DND-41 (cell line): ENCODE data around the gene TRPV5.

ENCODE experiments used
- ATAC-seq: fragments of 200-7000 bp; cut with Tn5 transposase; 3 replicates; pipeline ENCODE4 v1.9.1; 2021; ENCODE audit warnings: low read depth; ENCODE audit not compliant: insufficient read depth
- DNase-seq: peaks from one replicate; pipeline ENCODE4 v3.0.0-alpha.2; 2020
- H2AFZ ChIP-seq: 2 replicates; pipeline ENCODE4 v1.6.0; 2012; ENCODE audit warnings: low read depth, low read length
- H3K27ac ChIP-seq: 2 replicates; pipeline ENCODE4 v1.5.1; 2012; ENCODE audit warnings: low read length, inconsistent platforms
- H3K27me3 ChIP-seq: fragments of 200-600 bp; sonication (generic); 2 replicates; pipeline ENCODE4 v1.6.0; 2012; ENCODE audit warnings: low read length, mild to moderate bottlenecking, inconsistent platforms; ENCODE audit not compliant: insufficient read depth, poor library complexity
- H3K36me3 ChIP-seq: 2 replicates; pipeline ENCODE4 v1.5.1; 2012; ENCODE audit warnings: low read length, inconsistent platforms; ENCODE audit not compliant: insufficient read depth
- H3K4me1 ChIP-seq: 2 replicates; pipeline ENCODE4 v1.5.1; 2012; ENCODE audit warnings: mild to moderate bottlenecking, low read length; ENCODE audit not compliant: insufficient read depth
- H3K4me2 ChIP-seq: 2 replicates; pipeline ENCODE4 v1.6.0; 2012; ENCODE audit warnings: mild to moderate bottlenecking, moderate library complexity, low read length, inconsistent platforms; ENCODE audit not compliant: insufficient read depth
- H3K4me3 ChIP-seq, 2 experiments: fragments of 200-600 bp in 1 of 2; shearing (Covaris generic) in 1 of 2; 2 replicates each; pipeline ENCODE4 v1.5.1; 2012 to 2016; ENCODE audit warnings: inconsistent platforms in 2 of 2, low read length in 2 of 2, mild to moderate bottlenecking in 2 of 2, low read depth in 1 of 2, moderate library complexity in 1 of 2
- H3K79me2 ChIP-seq: 2 replicates; pipeline ENCODE4 v1.6.0; 2012; ENCODE audit warnings: low read length, inconsistent platforms; ENCODE audit not compliant: insufficient read depth
- H3K9ac ChIP-seq: 2 replicates; pipeline ENCODE4 v1.6.0; 2012; ENCODE audit warnings: low read depth, mild to moderate bottlenecking, inconsistent platforms, low read length, moderate library complexity
- H3K9me3 ChIP-seq: 2 replicates; pipeline ENCODE4 v1.5.1; 2012; ENCODE audit warnings: low read length, moderate library complexity, mild to moderate bottlenecking, inconsistent platforms; ENCODE audit not compliant: insufficient read depth, severe bottlenecking
- H4K20me1 ChIP-seq: 2 replicates; pipeline ENCODE4 v1.6.0; 2012; ENCODE audit warnings: low read length; ENCODE audit not compliant: insufficient read depth
- EZH2 ChIP-seq: IDR thresholded peaks from 3 replicates; pipeline ENCODE4 v1.6.1; 2012; ENCODE audit warnings: borderline replicate concordance, low read depth, mild to moderate bottlenecking, moderate library complexity, low read length, inconsistent platforms; ENCODE audit not compliant: severe bottlenecking
- TF ChIP-seq, protein P1 (sequence below): IDR thresholded peaks from 2 replicates; pipeline ENCODE4 v1.5.1; 2012; ENCODE audit warnings: borderline replicate concordance, low read length, moderate library complexity, mild to moderate bottlenecking; ENCODE audit not compliant: poor library complexity, severe bottlenecking; ENCODE audit errors: extremely low read depth

The TRPV5 gene

DNA sequence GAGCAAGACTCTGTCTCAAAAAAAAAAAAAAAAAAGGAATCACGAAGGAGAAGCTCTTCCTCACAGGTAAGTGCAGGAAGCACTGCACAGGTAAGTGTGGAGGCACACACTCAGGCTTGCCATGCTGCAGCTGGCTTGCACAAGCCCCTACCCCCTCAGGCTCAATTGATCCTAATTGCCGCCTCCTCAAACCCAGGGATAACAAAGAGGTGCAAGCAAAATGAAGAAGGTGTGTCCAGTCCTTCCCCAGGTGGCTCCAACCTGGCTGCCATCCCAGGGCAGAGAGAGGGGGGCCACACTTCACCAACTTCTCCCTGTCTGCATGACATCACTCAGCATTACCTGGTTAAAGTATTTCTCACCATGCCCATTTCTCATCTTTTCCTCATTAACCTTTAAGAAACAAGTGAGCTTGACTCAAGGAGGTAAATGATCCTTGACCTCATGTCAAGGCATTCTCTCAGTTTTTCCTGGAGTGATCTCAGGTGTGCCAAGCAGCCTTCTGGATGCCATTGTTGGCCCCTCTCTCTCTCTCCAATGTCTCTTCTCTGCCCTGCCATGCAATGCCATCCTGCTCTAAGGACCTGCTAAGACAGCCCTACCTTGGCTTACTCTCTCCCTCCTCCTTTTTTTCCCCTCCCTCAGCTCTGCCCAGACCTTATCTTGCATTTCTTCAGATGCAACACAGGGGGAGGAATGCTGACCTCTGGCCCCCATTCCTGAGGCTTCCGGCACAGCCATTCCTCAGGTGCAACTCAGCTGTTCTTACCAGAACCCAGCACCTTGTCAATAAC lies 35.0 kb downstream of the TRPV5 start:
- Histone ChIP-seq H3K36me3 (no peaks in the 10 kb centered on the region), H3K4me2 (no peak overlapping the region), H3K4me3 (no peak overlapping the region), H3K27me3 (no peaks in the 10 kb centered on the region), H3K9ac (no peak overlapping the region), H3K27ac (no peak overlapping the region), H3K4me1 (no peaks in the 10 kb centered on the region), H2AFZ (no peak overlapping the region), H3K79me2 (no peaks in the 10 kb centered on the region), H4K20me1 (no peaks in the 10 kb centered on the region), H3K9me3 (no peaks in the 10 kb centered on the region)
- ATAC-seq, result no peak
- DNase-seq, result no peak
- no peak for TF ChIP-seq EZH2
- TF ChIP-seq, protein P1, sequence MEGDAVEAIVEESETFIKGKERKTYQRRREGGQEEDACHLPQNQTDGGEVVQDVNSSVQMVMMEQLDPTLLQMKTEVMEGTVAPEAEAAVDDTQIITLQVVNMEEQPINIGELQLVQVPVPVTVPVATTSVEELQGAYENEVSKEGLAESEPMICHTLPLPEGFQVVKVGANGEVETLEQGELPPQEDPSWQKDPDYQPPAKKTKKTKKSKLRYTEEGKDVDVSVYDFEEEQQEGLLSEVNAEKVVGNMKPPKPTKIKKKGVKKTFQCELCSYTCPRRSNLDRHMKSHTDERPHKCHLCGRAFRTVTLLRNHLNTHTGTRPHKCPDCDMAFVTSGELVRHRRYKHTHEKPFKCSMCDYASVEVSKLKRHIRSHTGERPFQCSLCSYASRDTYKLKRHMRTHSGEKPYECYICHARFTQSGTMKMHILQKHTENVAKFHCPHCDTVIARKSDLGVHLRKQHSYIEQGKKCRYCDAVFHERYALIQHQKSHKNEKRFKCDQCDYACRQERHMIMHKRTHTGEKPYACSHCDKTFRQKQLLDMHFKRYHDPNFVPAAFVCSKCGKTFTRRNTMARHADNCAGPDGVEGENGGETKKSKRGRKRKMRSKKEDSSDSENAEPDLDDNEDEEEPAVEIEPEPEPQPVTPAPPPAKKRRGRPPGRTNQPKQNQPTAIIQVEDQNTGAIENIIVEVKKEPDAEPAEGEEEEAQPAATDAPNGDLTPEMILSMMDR, result no peak

DNA sequence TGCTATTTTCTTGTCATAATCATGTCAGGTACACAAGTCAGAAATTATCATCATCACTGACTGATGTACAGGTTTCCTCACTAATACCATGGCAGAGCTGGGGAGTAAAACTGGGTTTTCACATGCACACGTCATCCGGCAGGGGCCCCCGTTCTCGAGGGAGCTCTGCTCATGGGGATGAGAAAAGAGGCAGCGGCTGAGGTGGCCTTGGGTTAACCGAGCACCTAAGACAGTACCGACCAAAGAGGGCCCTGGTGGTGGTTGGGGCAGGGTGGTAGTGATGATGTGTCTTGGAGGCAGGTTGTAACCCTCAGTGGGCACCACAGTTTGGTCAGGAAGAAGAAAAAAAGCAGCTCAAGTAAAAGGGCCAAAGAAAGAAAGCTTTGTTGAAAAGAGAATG lies 35.9 kb downstream of the TRPV5 start:
- no peak for TF ChIP-seq EZH2
- TF ChIP-seq, protein P1, result no peak
- H3K36me3 ChIP-seq, result no peaks in the 10 kb centered on the region
- no peak overlapping the region for H2AFZ ChIP-seq
- H3K79me2 ChIP-seq, result no peaks in the 10 kb centered on the region
- H4K20me1 ChIP-seq, result no peaks in the 10 kb centered on the region
- H3K4me1 ChIP-seq, result no peaks in the 10 kb centered on the region
- DNase-seq (no peak), ATAC-seq (no peak)
- H3K27me3 ChIP-seq, result no peaks in the 10 kb centered on the region
- no peaks in the 10 kb centered on the region for H3K9me3 ChIP-seq
- no peak overlapping the region for H3K4me2 ChIP-seq
- H3K4me3 ChIP-seq, result no peak overlapping the region
- H3K27ac ChIP-seq, result no peak overlapping the region
- no peak overlapping the region for H3K9ac ChIP-seq

DNA sequence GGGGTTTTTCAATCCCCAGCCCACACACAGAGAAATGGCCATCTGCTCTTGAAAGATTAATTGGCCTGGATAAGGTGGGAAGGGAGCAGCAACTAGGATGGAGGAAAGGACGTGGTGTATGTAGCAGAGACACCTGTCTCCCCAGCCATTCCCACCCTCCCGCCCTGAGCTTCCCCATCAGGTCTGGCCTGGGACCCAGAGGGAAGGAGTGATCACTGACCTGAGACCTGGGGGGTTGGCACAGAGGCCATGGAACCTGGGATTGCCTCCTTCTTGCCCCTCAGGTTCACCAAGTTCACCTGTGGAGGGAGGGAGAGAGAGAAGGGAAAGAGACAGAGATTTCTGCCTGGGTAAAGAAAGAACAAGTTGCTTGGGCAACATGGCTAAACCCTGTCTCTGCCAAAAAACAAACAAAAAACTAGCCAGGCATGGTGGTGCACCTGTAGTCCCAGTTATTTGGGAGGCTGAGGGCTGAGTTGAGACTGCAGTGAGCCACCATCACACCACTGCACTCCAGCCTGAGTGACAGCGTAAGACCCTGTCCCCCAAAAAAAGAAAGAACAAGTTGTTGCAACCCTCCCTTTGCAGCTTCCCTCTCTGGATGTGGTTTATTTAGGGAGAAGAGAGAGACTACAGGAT lies 36.7 kb downstream of the TRPV5 start:
- H3K4me2 ChIP-seq, result no peak overlapping the region
- H4K20me1 ChIP-seq, result no peaks in the 10 kb centered on the region
- no peaks in the 10 kb centered on the region for H3K9me3 ChIP-seq
- no peak overlapping the region for H3K27ac ChIP-seq
- H3K79me2 ChIP-seq, result no peaks in the 10 kb centered on the region
- ATAC-seq (no peak), DNase-seq (no peak)
- H3K36me3 ChIP-seq, result no peaks in the 10 kb centered on the region
- H3K9ac ChIP-seq, result no peak overlapping the region
- no peak overlapping the region for H2AFZ ChIP-seq
- H3K4me1 ChIP-seq, result no peaks in the 10 kb centered on the region
- no peak overlapping the region for H3K4me3 ChIP-seq
- H3K27me3 ChIP-seq, result no peaks in the 10 kb centered on the region
- TF ChIP-seq, protein P1, result no peak
- no peak for TF ChIP-seq EZH2
